ENCODE results near the gene IGFBP2.
A peak's percentile ranks its signal among the peaks of the same experiment; 100 is the strongest.

The IGFBP2 gene

GRCh38 chr2:216687111-216687510, 53.9 kb downstream of the IGFBP2 start:
- DNase-seq (ENCODE audit: low spot score), result no peak

GRCh38 chr2:216687646-216688045, 54.4 kb downstream of the IGFBP2 start:
- DNase-seq (ENCODE audit: low spot score), result no peak

GRCh38 chr2:216688731-216689340, 55.6 kb downstream of the IGFBP2 start:
- DNase-seq (ENCODE audit: low spot score), result no peak

- DNase-seq (ENCODE audit: low spot score), result no peak
Observed at GRCh38 chr2:216689397-216689796, 56.2 kb downstream of the IGFBP2 start.

- DNase-seq (ENCODE audit: low spot score), result no peak
Observed at GRCh38 chr2:216690456-216690852, 57.2 kb downstream of the IGFBP2 start.

- no peak for DNase-seq (ENCODE audit: low spot score)
Observed at GRCh38 chr2:216690853-216691741, 57.9 kb downstream of the IGFBP2 start.

- no peak for DNase-seq (ENCODE audit: low spot score)
Observed at GRCh38 chr2:216692636-216693413, 59.6 kb downstream of the IGFBP2 start.

GRCh38 chr2:216693414-216694080, 60.3 kb downstream of the IGFBP2 start:
- no peak for DNase-seq (ENCODE audit: low spot score)

GRCh38 chr2:216694082-216694825, 61.0 kb downstream of the IGFBP2 start:
- no peak for DNase-seq (ENCODE audit: low spot score)

- DNase-seq (ENCODE audit: low spot score), result no peak
Observed at GRCh38 chr2:216694826-216695217, 61.6 kb downstream of the IGFBP2 start.

GRCh38 chr2:216695401-216695821, 62.2 kb downstream of the IGFBP2 start, which contains the start of gene IGFBP5:
TSS of gene IGFBP5 (minus strand) at chr2:216695549. CDS start at chr2:216694775, 774 bp downstream.
- peak; percentile 71 for DNase-seq (ENCODE audit: low spot score)

- DNase-seq (ENCODE audit: low spot score), result no peak
Observed at GRCh38 chr2:216696321-216696720, 63.1 kb downstream of the IGFBP2 start.

GRCh38 chr2:216696751-216697560, 63.7 kb downstream of the IGFBP2 start:
- DNase-seq (ENCODE audit: low spot score), result no peak

GRCh38 chr2:216698293-216698692, 65.1 kb downstream of the IGFBP2 start:
- DNase-seq (ENCODE audit: low spot score), result no peak

GRCh38 chr2:216698895-216699294, 65.7 kb downstream of the IGFBP2 start:
- DNase-seq (ENCODE audit: low spot score), result peak; percentile 66

GRCh38 chr2:216700088-216700567, 66.9 kb downstream of the IGFBP2 start:
- no peak for DNase-seq (ENCODE audit: low spot score)

GRCh38 chr2:216700781-216701180, 67.6 kb downstream of the IGFBP2 start:
- DNase-seq (ENCODE audit: low spot score), result no peak

GRCh38 chr2:216701544-216701943, 68.3 kb downstream of the IGFBP2 start:
- no peak for DNase-seq (ENCODE audit: low spot score)

- no peak for DNase-seq (ENCODE audit: low spot score)
Observed at GRCh38 chr2:216702756-216703155, 69.5 kb downstream of the IGFBP2 start.

Measured in globus pallidus (tissue), 1 donor.